ENCODE measurements around the gene ZNF330. TPM values are rescaled to one million over a fixed set of nuclear protein-coding genes. Genes with fewer than 3 reads are reported as not detected.

ZNF330 gene
- total and polyA plus RNA-seq, 10 donors = 23.4 to 45.0 (median 36.1) TPM

DNA sequence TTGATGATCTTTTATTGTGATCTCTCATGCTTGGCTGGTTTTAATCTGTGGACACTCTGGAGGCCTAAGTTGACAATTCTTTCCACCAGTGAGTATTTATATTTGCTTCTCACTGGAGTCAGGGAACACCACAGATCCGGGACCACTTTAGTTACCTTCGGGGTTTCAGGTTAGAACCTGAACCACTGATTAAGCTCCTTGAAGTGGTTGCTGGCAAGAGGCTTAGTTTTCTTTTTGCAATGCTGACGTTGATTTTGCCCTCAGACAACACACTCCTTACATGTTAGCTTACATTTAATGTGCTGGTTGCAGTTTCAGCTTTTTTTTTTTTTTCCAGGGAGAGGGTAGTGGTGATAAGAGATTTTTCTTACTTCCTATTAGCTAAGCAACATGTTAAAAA lies 10.5 kb upstream of the ZNF330 start:
- H3K9me3 ChIP-seq = no peaks in the 10 kb centered on the region
- H3K36me3 ChIP-seq = no peaks in the 10 kb centered on the region
- TF ChIP-seq, protein P1, sequence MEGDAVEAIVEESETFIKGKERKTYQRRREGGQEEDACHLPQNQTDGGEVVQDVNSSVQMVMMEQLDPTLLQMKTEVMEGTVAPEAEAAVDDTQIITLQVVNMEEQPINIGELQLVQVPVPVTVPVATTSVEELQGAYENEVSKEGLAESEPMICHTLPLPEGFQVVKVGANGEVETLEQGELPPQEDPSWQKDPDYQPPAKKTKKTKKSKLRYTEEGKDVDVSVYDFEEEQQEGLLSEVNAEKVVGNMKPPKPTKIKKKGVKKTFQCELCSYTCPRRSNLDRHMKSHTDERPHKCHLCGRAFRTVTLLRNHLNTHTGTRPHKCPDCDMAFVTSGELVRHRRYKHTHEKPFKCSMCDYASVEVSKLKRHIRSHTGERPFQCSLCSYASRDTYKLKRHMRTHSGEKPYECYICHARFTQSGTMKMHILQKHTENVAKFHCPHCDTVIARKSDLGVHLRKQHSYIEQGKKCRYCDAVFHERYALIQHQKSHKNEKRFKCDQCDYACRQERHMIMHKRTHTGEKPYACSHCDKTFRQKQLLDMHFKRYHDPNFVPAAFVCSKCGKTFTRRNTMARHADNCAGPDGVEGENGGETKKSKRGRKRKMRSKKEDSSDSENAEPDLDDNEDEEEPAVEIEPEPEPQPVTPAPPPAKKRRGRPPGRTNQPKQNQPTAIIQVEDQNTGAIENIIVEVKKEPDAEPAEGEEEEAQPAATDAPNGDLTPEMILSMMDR (IDR thresholded peaks at IDR 0.05 in 8 of 11, conservative IDR thresholded peaks at IDR 0.05 in 3 of 11) = no peak
- TF ChIP-seq POLR2AphosphoS5 (IDR thresholded peaks at IDR 0.05) = no peak
- no peak for TF ChIP-seq POLR2A (IDR thresholded peaks at IDR 0.05)
- intact Hi-C loops (cut with DNase I; ENCODE audit: low total_unique reads) = no loop called here
- H3K4me3 ChIP-seq = no peak overlapping the region
- WGBS, 5 donors = 68 to 78% (median 75%) methylated on average over 3 of the region's 3 CpGs
- DNase-seq = no peak
- peaks cover 0 to 16% (median 0%) of the 10 kb centered on the region in 7 donors for H3K27me3 ChIP-seq (replicated peaks in 1 of 7)
- H3K27ac ChIP-seq = no peak overlapping the region
- no peaks in the 10 kb centered on the region for H3K4me1 ChIP-seq

- WGBS, 5 donors = 76 to 91% (median 88%) methylated on average over 13 to 26 of the region's 26 CpGs
- H3K27ac ChIP-seq = no peak overlapping the region
- H3K4me1 ChIP-seq = no peaks in the 10 kb centered on the region
- TF ChIP-seq POLR2AphosphoS5 (IDR thresholded peaks at IDR 0.05) (no peak), POLR2A (IDR thresholded peaks at IDR 0.05) (no peak)
- TF ChIP-seq, protein P1 (IDR thresholded peaks at IDR 0.05 in 8 of 11, conservative IDR thresholded peaks at IDR 0.05 in 3 of 11) = no peak
- H3K9me3 ChIP-seq = no peaks in the 10 kb centered on the region
- no peak overlapping the region for H3K4me3 ChIP-seq
- intact Hi-C loops (cut with DNase I; ENCODE audit: low total_unique reads) = no loop called here
- no peaks in the 10 kb centered on the region for H3K36me3 ChIP-seq
- H3K27me3 ChIP-seq (replicated peaks in 1 of 7) = peaks cover 0 to 11% (median 0%) of the 10 kb centered on the region in 7 donors
- DNase-seq = peak; percentile 57
Observed at GRCh38 chr4:141213550-141213991, 7.1 kb upstream of the ZNF330 start.

GRCh38 chr4:141215030-141215429 lies 5.7 kb upstream of the ZNF330 start:
- TF ChIP-seq, protein P1 (IDR thresholded peaks at IDR 0.05 in 8 of 11, conservative IDR thresholded peaks at IDR 0.05 in 3 of 11) = no peak
- no peak for TF ChIP-seq POLR2A (IDR thresholded peaks at IDR 0.05)
- TF ChIP-seq POLR2AphosphoS5 (IDR thresholded peaks at IDR 0.05) = no peak

GRCh38 chr4:141216002-141216761 lies 4.5 kb upstream of the ZNF330 start:
- Histone ChIP-seq H3K4me1 (peaks cover 0 to 7% (median 3%) of the 10 kb centered on the region in 6 donors), H3K27me3 (replicated peaks in 1 of 7) (peaks cover 0 to 11% (median 0%) of the 10 kb centered on the region in 7 donors), H3K4me3 (no peak overlapping the region), H3K27ac (no peak overlapping the region), H3K9me3 (no peaks in the 10 kb centered on the region), H3K36me3 (no peaks in the 10 kb centered on the region)
- intact Hi-C loops (cut with DNase I; ENCODE audit: low total_unique reads) = no loop called here
- 57 to 86% (median 70%) methylated on average over 5 of the region's 5 CpGs for WGBS, 5 donors
- TF ChIP-seq, protein P1 (IDR thresholded peaks at IDR 0.05 in 8 of 11, conservative IDR thresholded peaks at IDR 0.05 in 3 of 11) = no peak
- no peak for TF ChIP-seq POLR2A (IDR thresholded peaks at IDR 0.05)
- TF ChIP-seq POLR2AphosphoS5 (IDR thresholded peaks at IDR 0.05) = no peak
- no peak for DNase-seq

More at GRCh38 chr4:141215030-141215429, 5.7 kb upstream of the ZNF330 start:
- intact Hi-C loops (cut with DNase I; ENCODE audit: low total_unique reads) = no loop called here
- Histone ChIP-seq H3K4me3 (no peak overlapping the region), H3K27ac (no peak overlapping the region), H3K36me3 (no peaks in the 10 kb centered on the region), H3K9me3 (no peaks in the 10 kb centered on the region), H3K4me1 (peaks cover 0 to under 1% (median under 1%) of the 10 kb centered on the region in 6 donors), H3K27me3 (replicated peaks in 1 of 7) (peaks cover 0 to 11% (median 0%) of the 10 kb centered on the region in 7 donors)
- no peak for DNase-seq

Data from spleen (tissue), 11 donors.